SK-N-SH (cell line): ENCODE measurements around the gene PGGHG. TPM values are rescaled to one million over a fixed set of nuclear protein-coding genes. Genes with fewer than 3 reads are reported as not detected.

Experiments
- CTCF ChIA-PET: fragments of 300-600, 350-600 bp; formaldehyde crosslinking; extraction: SDS; loops from one replicate; lab custom pipeline; 2021; lab: Yijun Ruan, JAX
- POLR2A ChIA-PET: fragments of 350-600 bp; sonication (Branson Sonifier 250); formaldehyde crosslinking; extraction: SDS; loops from one replicate; lab custom pipeline; 2020; ENCODE audit warnings: antibody characterized with exemption, inconsistent platforms; lab: Yijun Ruan, JAX
- DNase-seq: peaks from one replicate; pipeline ENCODE4 v3.0.0; 2012
- H2AFZ ChIP-seq: fragments of 200-600 bp; sonication (generic); 2 replicates; pipeline ENCODE4 v1.8.1; 2016; ENCODE audit warnings: antibody characterized with exemption, mild to moderate bottlenecking, low read depth
- H3F3A ChIP-seq: fragments of 200-600 bp; sonication (generic); replicated peaks from 2 replicates; pipeline ENCODE3; 2016; ENCODE audit warnings: antibody characterized with exemption, mild to moderate bottlenecking; ENCODE audit not compliant: insufficient read depth
- H3K27ac ChIP-seq, 2 experiments: fragments of 200-500 bp in 1 of 2; fragments of 200-600 bp in 1 of 2; sonication (Bioruptor generic) in 1 of 2; sonication (generic), shearing (Covaris generic) in 1 of 2; 2 replicates each; pipeline versions ENCODE4 v1.5.1 to v1.6.1; 2014 to 2016; ENCODE audit warnings: low read depth in 2 of 2, inconsistent platforms in 1 of 2, low read length in 1 of 2, mild to moderate bottlenecking in 1 of 2, mixed read lengths in 1 of 2
- H3K27me3 ChIP-seq: fragments of 200-600 bp; sonication (generic), shearing (Covaris generic); 2 replicates; pipeline ENCODE4 v1.6.1; 2016; ENCODE audit warnings: mixed run types; ENCODE audit not compliant: insufficient read depth
- H3K36me3 ChIP-seq, 2 experiments: fragments of 200-500 bp in 1 of 2; fragments of 200-600 bp in 1 of 2; sonication (Bioruptor generic) in 1 of 2; sonication (generic) in 1 of 2; replicated peaks in 1 of 2; 2 replicates each; pipeline versions ENCODE3 to v1.5.1; 2014 to 2016; ENCODE audit warnings: low read length in 1 of 2, mild to moderate bottlenecking in 1 of 2; ENCODE audit not compliant: insufficient read depth in 2 of 2, control insufficient read depth in 1 of 2
- H3K4me1 ChIP-seq, 2 experiments: fragments of 200-500 bp in 1 of 2; fragments of 200-600 bp in 1 of 2; sonication (Bioruptor generic) in 1 of 2; sonication (generic), shearing (Covaris generic) in 1 of 2; 2 replicates each; pipeline versions ENCODE4 v1.5.1 to v1.6.1; 2014 to 2016; ENCODE audit warnings: low read depth in 1 of 2, low read length in 1 of 2, mixed run types in 1 of 2; ENCODE audit not compliant: insufficient read depth in 2 of 2, control insufficient read depth in 1 of 2
- H3K4me2 ChIP-seq: fragments of 200-600 bp; sonication (generic), shearing (Covaris generic); 2 replicates; pipeline ENCODE4 v1.6.1; 2017; ENCODE audit warnings: mixed run types
- H3K4me3 ChIP-seq, 2 experiments: fragments of 200-500 bp in 1 of 2; fragments of 200-600 bp in 1 of 2; sonication (Bioruptor generic) in 1 of 2; sonication (generic), shearing (Covaris generic) in 1 of 2; 2 replicates each; pipeline versions ENCODE4 v1.5.1 to v1.8.1; 2014 to 2016; ENCODE audit warnings: low read depth in 2 of 2, inconsistent platforms in 1 of 2, low read length in 1 of 2, mild to moderate bottlenecking in 1 of 2, mixed read lengths in 1 of 2, moderate library complexity in 1 of 2
- H3K79me2 ChIP-seq: fragments of 200-600 bp; sonication (generic); 2 replicates; pipeline ENCODE4 v1.8.1; 2017; ENCODE audit warnings: mild to moderate bottlenecking; ENCODE audit not compliant: insufficient read depth
- H3K9ac ChIP-seq: fragments of 200-600 bp; sonication (generic); 2 replicates; pipeline ENCODE4 v1.6.1; 2017; ENCODE audit warnings: mixed run types
- H3K9me2 ChIP-seq: fragments of 200-600 bp; sonication (generic); 2 replicates; pipeline ENCODE4 v1.6.1; 2017; ENCODE audit warnings: mixed run types
- H3K9me3 ChIP-seq: fragments of 200-600 bp; sonication (generic); 2 replicates; pipeline ENCODE4 v1.6.1; 2017; ENCODE audit warnings: mixed run types, mild to moderate bottlenecking, moderate library complexity
- H4K20me1 ChIP-seq: fragments of 200-600 bp; sonication (generic); 2 replicates; pipeline ENCODE4 v1.6.1; 2017; ENCODE audit warnings: mild to moderate bottlenecking, mixed run types; ENCODE audit not compliant: insufficient read depth
- CHD2 ChIP-seq: fragments of 150-350 bp; IDR thresholded peaks from 2 replicates; pipeline ENCODE4 v1.6.1; 2018; ENCODE audit warnings: low read length; ENCODE audit not compliant: partially characterized antibody
- CTCF ChIP-seq: fragments of 200-600 bp; sonication (generic); IDR thresholded peaks from 2 replicates; pipeline ENCODE4 v1.6.1; 2017; ENCODE audit warnings: antibody characterized with exemption, mild to moderate bottlenecking, moderate library complexity
- FOSL2 ChIP-seq: IDR thresholded peaks from 2 replicates; pipeline ENCODE4 v1.4.0; 2012; ENCODE audit warnings: low read depth, mild to moderate bottlenecking, moderate library complexity, borderline replicate concordance
- FOXM1 ChIP-seq: IDR thresholded peaks from 2 replicates; pipeline ENCODE4 v1.4.0; 2012; ENCODE audit warnings: low read depth, mild to moderate bottlenecking
- GABPA ChIP-seq: IDR thresholded peaks from 2 replicates; pipeline ENCODE4 v1.4.0; 2012; ENCODE audit warnings: low read depth, mild to moderate bottlenecking
- IRF3 ChIP-seq: fragments of 150-350 bp; IDR thresholded peaks from 2 replicates; pipeline ENCODE4 v1.6.1; 2016; ENCODE audit warnings: mild to moderate bottlenecking, low read depth, low read length
- MXI1 ChIP-seq: IDR thresholded peaks from 2 replicates; pipeline ENCODE4 v1.6.1; 2012; ENCODE audit warnings: mild to moderate bottlenecking, low read depth, low read length, improper control_type of control experiment
- NFIC ChIP-seq: IDR thresholded peaks from 2 replicates; pipeline ENCODE4 v1.4.0; 2012; ENCODE audit warnings: borderline replicate concordance
- SIN3A ChIP-seq: IDR thresholded peaks from 2 replicates; pipeline ENCODE4 v1.6.1; 2012; ENCODE audit warnings: low read depth, mild to moderate bottlenecking, low read length, moderate library complexity, borderline replicate concordance
- SMC3 ChIP-seq: IDR thresholded peaks from 2 replicates; pipeline ENCODE4 v1.6.1; 2012; ENCODE audit warnings: low read depth, low read length, improper control_type of control experiment
- USF1 ChIP-seq: IDR thresholded peaks from 2 replicates; pipeline ENCODE4 v1.4.0; 2012; ENCODE audit warnings: low read depth, borderline replicate concordance
- USF2 ChIP-seq: fragments of 150-350 bp; IDR thresholded peaks from 2 replicates; pipeline ENCODE4 v1.6.1; 2017; ENCODE audit warnings: antibody characterized with exemption, low read length, low read depth, borderline replicate concordance
- YY1 ChIP-seq: IDR thresholded peaks from 2 replicates; pipeline ENCODE4 v1.4.0; 2012; ENCODE audit warnings: low read depth, mild to moderate bottlenecking
- WGBS: methylation state at CpG from one replicate; pipeline ENCODE4 v1.1.6; 2017; ENCODE audit warnings: low lambda C conversion rate; 5-methylcytosine and 5-hydroxymethylcytosine counted together
- polyA plus RNA-seq, 3 experiments: library from polyadenylated mRNA; depleted of rRNA; stranded (reverse); fragments of >200 nt; gene quantifications; 2 replicates each; pipeline ENCODE4 v1.2.3, GENCODE V29; 2012

Gene PGGHG
- polyA plus RNA-seq, 1 of the 3 experiments (the other 2 are of a cell fraction): 19.9 TPM

GRCh38 chr11:278001-278951 lies 10.7 kb upstream of the PGGHG start, which contains the start of gene NLRP6:
TSS of gene NLRP6 (plus strand) at chr11:278407. CDS start at chr11:278570, 163 bp downstream.
- ChIA-PET POLR2A (no interaction called here), CTCF (interaction anchor here (0.8 to 4.1 kb wide), 4 partner anchors 27 to 112 kb away, joined by 3 to 16 read pairs (median 4); no protein-coding TSS in a partner anchor)
- H3K9me3 ChIP-seq: peaks cover 4% of the 10 kb centered on the region
- H3K27me3 ChIP-seq: peaks cover 57% of the 10 kb centered on the region
- no peaks in the 10 kb centered on the region for H4K20me1 ChIP-seq
- H3K4me3 ChIP-seq: no peak within 1 kb of the TSS
- no peaks in the 10 kb centered on the region for H3K9me2 ChIP-seq
- peak; percentile 36 for DNase-seq
- WGBS: 31% methylated on average over 13 of the region's 21 CpGs
- TF ChIP-seq GABPA (no peak), YY1 (no peak), FOXM1 (no peak)
- no peaks in the 10 kb centered on the region for H3K36me3 ChIP-seq
- H2AFZ ChIP-seq: no peak within 1 kb of the TSS
- H3K4me2 ChIP-seq: no peak within 1 kb of the TSS
- H3K27ac ChIP-seq: no peak within 1 kb of the TSS
- no peaks in the 10 kb centered on the region for H3K79me2 ChIP-seq
- H3F3A ChIP-seq: no peaks in the 10 kb centered on the region
- H3K4me1 ChIP-seq: no peaks in the 10 kb centered on the region
- H3K9ac ChIP-seq: no peak within 1 kb of the TSS

GRCh38 chr11:279040-279965 lies 9.6 kb upstream of the PGGHG start:
- TF ChIP-seq FOSL2 (no peak), YY1 (no peak), CTCF (no peak), SMC3 (no peak), MXI1 (no peak), USF2 (no peak), NFIC (no peak), USF1 (no peak), IRF3 (no peak), CHD2 (no peak), SIN3A (no peak)
- no peaks in the 10 kb centered on the region for H3K36me3 ChIP-seq
- no peak overlapping the region for H3K27ac ChIP-seq
- H3K4me1 ChIP-seq: no peaks in the 10 kb centered on the region
- no peak overlapping the region for H3K4me2 ChIP-seq
- peaks cover 4% of the 10 kb centered on the region for H3K9me3 ChIP-seq
- WGBS: 18% methylated on average over 28 of the region's 97 CpGs
- ChIA-PET CTCF (interaction anchor here (1.2 to 4.1 kb wide), 3 partner anchors 9 to 85 kb away, joined by 4 to 16 read pairs (median 6); partner anchors contain the start of gene PGGHG), POLR2A (no interaction called here)
- H3K79me2 ChIP-seq: no peaks in the 10 kb centered on the region
- peak; percentile 54 for DNase-seq
- no peaks in the 10 kb centered on the region for H3F3A ChIP-seq
- H3K9ac ChIP-seq: no peak overlapping the region
- H4K20me1 ChIP-seq: no peaks in the 10 kb centered on the region
- H2AFZ ChIP-seq: no peak overlapping the region
- no peak overlapping the region for H3K4me3 ChIP-seq
- no peaks in the 10 kb centered on the region for H3K9me2 ChIP-seq
- H3K27me3 ChIP-seq: peaks cover 56% of the 10 kb centered on the region
